Calu3 (cell line): ENCODE data around the gene ENPP7. TPM values are rescaled to one million over a fixed set of nuclear protein-coding genes. Genes with fewer than 3 reads are reported as not detected.

ENCODE experiments used
- BruUV-seq: library from RNA; stranded (reverse); fragments of 400-500 nt; replicated peaks from 2 replicates; lab custom pipeline; 2021; lab: Mats Ljungman, UMichigan
- CTCF ChIA-PET: fragments of 300-600 bp; sonication (Branson Sonifier 250); formaldehyde crosslinking; loops from one replicate; lab custom pipeline; 2022; ENCODE audit warnings: antibody characterized with exemption; lab: Charles Lee
- DNase-seq: peaks from one replicate; pipeline ENCODE4 v3.0.0; 2022
- H3K27ac Mint-ChIP-seq: one replicate; pipeline ENCODE4 v1.8.0; 2022; ENCODE audit warnings: mixed read lengths; ENCODE audit not compliant: unreplicated experiment
- H3K27me3 Mint-ChIP-seq: one replicate; pipeline ENCODE4 v1.8.0; 2022; ENCODE audit warnings: mixed read lengths; ENCODE audit not compliant: unreplicated experiment
- H3K36me3 Mint-ChIP-seq: one replicate; pipeline ENCODE4 v1.8.0; 2022; ENCODE audit warnings: mild to moderate bottlenecking, moderate library complexity, mixed read lengths; ENCODE audit not compliant: insufficient read depth, unreplicated experiment
- H3K4me1 Mint-ChIP-seq: one replicate; pipeline ENCODE4 v1.8.0; 2022; ENCODE audit warnings: mild to moderate bottlenecking, low read depth, mixed read lengths; ENCODE audit not compliant: unreplicated experiment
- H3K4me3 Mint-ChIP-seq: one replicate; pipeline ENCODE4 v1.8.0; 2022; ENCODE audit warnings: mild to moderate bottlenecking, low read depth, moderate library complexity, mixed read lengths; ENCODE audit not compliant: unreplicated experiment
- H3K9me3 Mint-ChIP-seq: one replicate; pipeline ENCODE4 v1.8.0; 2022; ENCODE audit warnings: low read depth, mixed read lengths; ENCODE audit not compliant: unreplicated experiment
- intact Hi-C: fragments of 100-400 bp; cut with micrococcal nuclease; formaldehyde crosslinking; loops from one replicate; pipeline ENCODE4 v1.10.0; 2022; ENCODE audit not compliant: unreplicated experiment
- total RNA-seq: library from RNA; stranded (reverse); gene quantifications from 2 replicates; pipeline ENCODE4 v1.2.3, GENCODE V29; 2022
- TF ChIP-seq, protein P1 (sequence below): fragments of 200-600 bp; IDR thresholded peaks from one replicate; pipeline ENCODE4 v1.8.0; 2022; ENCODE audit warnings: antibody characterized with exemption; ENCODE audit not compliant: unreplicated experiment

The ENPP7 gene
- total RNA-seq, 1 experiment from 2014 or later = not detected

DNA sequence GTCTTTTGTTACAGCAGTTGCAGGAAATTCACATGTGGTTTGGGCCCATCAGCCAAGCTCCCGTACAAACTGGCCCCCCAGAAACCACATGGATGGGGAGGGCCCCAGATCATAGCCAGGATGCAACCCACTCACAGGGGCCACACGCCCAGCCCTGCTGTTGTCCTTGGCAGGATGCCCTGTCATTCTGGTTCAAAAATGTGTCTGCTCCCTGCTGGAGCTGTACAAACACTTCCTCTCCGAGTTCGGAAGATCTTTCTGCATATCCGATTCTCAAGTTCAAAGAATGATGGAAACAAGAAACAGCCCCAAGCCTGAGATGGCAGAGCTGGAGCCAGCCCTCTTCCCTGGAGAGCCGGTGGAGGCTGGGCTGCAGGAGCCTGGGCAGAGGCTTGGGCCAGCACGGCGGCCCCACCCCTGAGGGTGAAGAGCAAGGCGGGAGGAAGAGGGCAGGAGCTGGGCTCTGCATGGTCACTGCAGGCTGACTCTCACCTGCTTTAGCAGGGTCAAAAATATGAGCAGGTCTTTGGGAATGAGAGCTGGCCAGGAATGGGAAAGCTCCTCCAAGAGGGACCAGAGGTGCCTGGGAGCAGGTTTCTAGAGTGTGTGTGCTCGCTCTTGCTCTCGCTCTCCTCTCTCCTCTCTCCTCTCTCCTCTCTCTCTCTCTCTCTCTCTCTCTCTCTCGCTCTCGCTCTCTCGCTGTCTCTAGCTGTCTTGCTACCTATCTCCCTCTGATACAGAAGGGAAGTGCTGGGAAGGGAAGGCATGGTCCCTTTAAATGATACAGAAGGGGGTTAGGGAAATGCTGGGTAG is 34.7 kb upstream of the ENPP7 start:
- H3K4me3 Mint-ChIP-seq = no peak overlapping the region
- intact Hi-C loops = no loop called here
- peaks cover 8% of the 10 kb centered on the region for H3K4me1 Mint-ChIP-seq
- no TSS peak for BruUV-seq
- peaks cover 95% of the 10 kb centered on the region for H3K27me3 Mint-ChIP-seq
- no peaks in the 10 kb centered on the region for H3K9me3 Mint-ChIP-seq
- TF ChIP-seq, protein P1, sequence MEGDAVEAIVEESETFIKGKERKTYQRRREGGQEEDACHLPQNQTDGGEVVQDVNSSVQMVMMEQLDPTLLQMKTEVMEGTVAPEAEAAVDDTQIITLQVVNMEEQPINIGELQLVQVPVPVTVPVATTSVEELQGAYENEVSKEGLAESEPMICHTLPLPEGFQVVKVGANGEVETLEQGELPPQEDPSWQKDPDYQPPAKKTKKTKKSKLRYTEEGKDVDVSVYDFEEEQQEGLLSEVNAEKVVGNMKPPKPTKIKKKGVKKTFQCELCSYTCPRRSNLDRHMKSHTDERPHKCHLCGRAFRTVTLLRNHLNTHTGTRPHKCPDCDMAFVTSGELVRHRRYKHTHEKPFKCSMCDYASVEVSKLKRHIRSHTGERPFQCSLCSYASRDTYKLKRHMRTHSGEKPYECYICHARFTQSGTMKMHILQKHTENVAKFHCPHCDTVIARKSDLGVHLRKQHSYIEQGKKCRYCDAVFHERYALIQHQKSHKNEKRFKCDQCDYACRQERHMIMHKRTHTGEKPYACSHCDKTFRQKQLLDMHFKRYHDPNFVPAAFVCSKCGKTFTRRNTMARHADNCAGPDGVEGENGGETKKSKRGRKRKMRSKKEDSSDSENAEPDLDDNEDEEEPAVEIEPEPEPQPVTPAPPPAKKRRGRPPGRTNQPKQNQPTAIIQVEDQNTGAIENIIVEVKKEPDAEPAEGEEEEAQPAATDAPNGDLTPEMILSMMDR = no peak
- CTCF ChIA-PET = interaction anchor here (1.2 to 1.9 kb wide), 2 partner anchors 10 to 11 kb away, joined by 4 to 6 read pairs; no protein-coding TSS in a partner anchor
- DNase-seq = peak; percentile 23
- H3K27ac Mint-ChIP-seq = peak overlapping the region; percentile 34
- peaks cover 4% of the 10 kb centered on the region for H3K36me3 Mint-ChIP-seq

DNA sequence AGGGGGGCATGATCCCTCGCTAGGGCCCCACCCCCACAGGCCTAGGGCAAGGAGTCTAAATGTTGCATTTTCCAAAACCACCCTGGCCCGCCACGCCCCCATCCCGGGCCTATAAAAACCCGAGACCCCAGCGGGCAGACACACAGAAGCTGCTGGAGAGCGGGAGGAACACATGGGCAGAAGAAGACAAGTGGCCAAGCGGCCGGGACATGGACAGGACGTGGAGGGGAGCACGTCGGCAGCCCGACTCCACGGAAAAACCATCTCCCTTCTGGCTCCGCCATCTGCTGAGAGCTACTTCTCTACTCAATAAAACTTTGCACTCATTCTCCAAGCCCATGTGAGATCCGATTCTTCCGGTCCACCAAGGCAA is 34.1 kb upstream of the ENPP7 start:
- H3K27me3 Mint-ChIP-seq = peaks cover 95% of the 10 kb centered on the region
- peaks cover 9% of the 10 kb centered on the region for H3K4me1 Mint-ChIP-seq
- H3K4me3 Mint-ChIP-seq = no peak overlapping the region
- no peaks in the 10 kb centered on the region for H3K9me3 Mint-ChIP-seq
- no peak for DNase-seq
- H3K36me3 Mint-ChIP-seq = peaks cover 4% of the 10 kb centered on the region
- no TSS peak for BruUV-seq
- CTCF ChIA-PET = interaction anchor here (1.9 kb wide), 1 partner anchor 11 kb away, joined by 6 read pairs; no protein-coding TSS in a partner anchor
- intact Hi-C loops = no loop called here
- peak overlapping the region; percentile 34 for H3K27ac Mint-ChIP-seq
- TF ChIP-seq, protein P1 = no peak

DNA sequence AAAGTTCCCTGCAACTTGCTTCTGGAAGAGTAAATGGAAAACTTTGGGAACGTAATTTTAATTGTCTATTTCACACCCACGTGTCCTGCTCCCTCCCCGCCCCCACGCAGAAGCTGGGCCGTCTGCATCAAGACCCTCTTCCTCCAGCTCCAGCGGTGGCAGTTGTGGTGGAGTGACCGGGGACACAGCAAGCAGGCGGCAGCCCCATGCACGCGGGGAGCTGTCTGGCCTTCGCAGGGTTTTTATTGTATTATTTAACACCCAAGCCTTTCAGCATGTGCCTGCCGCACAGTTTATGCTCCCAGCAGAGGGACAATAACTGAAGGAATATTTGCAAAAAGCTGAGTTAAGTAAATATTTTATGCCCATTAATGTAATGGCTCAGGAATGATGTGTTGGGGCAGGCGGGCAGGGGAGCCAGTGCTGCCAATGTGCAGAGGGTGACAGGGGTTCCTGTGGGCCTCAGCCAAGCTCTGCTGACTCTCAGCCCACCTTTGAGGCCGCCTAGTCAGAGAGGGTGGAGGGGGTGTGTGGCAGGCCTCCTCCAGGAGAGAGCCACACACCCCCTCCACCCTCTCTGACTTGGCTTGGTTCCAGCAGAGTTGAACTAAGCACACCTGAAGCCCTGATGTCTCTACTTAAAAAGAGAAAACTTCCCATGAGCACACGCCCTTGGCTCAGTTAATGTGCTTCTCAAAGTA is 32.4 kb upstream of the ENPP7 start:
- Mint-ChIP-seq H3K27ac (no peak overlapping the region), H3K4me1 (peaks cover 16% of the 10 kb centered on the region), H3K9me3 (no peaks in the 10 kb centered on the region), H3K27me3 (peaks cover 93% of the 10 kb centered on the region), H3K4me3 (no peak overlapping the region), H3K36me3 (peaks cover 4% of the 10 kb centered on the region)
- intact Hi-C loops = no loop called here
- CTCF ChIA-PET = no interaction called here
- BruUV-seq = no TSS peak
- TF ChIP-seq, protein P1 = no peak
- DNase-seq = no peak

DNA sequence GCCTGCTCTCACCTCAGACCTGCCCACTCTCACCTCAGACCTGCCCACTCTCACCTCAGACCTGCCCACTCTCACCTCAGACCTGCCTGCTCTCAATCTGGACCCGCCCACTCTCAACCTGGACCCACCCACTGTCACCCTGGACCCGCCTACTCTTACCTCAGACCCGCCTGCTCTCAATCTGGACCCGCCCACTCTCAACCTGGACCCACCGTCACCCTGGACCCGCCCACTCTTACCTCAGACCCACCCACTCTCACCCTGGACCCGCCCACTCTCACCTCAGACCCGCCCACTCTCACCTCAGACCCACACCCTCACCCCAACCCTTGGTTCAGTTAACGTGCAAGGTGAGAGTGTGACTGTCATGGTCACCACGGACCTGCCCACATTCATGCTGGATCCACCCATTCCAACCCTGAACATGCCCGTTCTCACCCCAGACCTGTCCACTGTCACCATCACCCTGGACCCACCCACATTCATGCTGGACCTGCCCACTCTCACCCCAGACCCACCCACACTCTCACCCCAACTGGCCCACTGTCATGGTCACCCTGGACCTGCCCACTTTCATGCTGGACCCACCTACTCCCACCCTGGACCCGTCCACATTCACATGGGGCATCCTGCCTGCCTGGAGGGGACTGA is 31.2 kb upstream of the ENPP7 start:
- TF ChIP-seq, protein P1 = no peak
- Mint-ChIP-seq H3K4me1 (peaks cover 16% of the 10 kb centered on the region), H3K27me3 (peaks cover 93% of the 10 kb centered on the region), H3K9me3 (no peaks in the 10 kb centered on the region), H3K36me3 (peaks cover 4% of the 10 kb centered on the region), H3K27ac (no peak overlapping the region), H3K4me3 (no peak overlapping the region)
- intact Hi-C loops = no loop called here
- CTCF ChIA-PET = interaction anchor here (0.6 kb wide), 1 partner anchor 10 kb away, joined by 4 read pairs; no protein-coding TSS in a partner anchor
- no TSS peak for BruUV-seq
- no peak for DNase-seq
